Esophagus squamous epithelium (tissue), 5 donors: ENCODE results near the gene TRAF7. TPM values are rescaled to one million over a fixed set of nuclear protein-coding genes. Genes with fewer than 3 reads are reported as not detected.
A peak's percentile ranks its signal among the peaks of the same experiment; 100 is the strongest.

ENCODE experiments used
- DNase-seq: peaks from one replicate; lab custom pipeline; 2025; lab: John Stamatoyannopoulos, UW
- H3K27ac ChIP-seq, 4 donors: fragments of 200-600 bp; sonication (generic); one replicate each; pipeline ENCODE4 v1.5.1; 2016 to 2019; ENCODE audit warnings: mild to moderate bottlenecking in 1 of 4
- H3K27me3 ChIP-seq, 4 donors: fragments of 200-600 bp; sonication (generic); 1 replicate in 3 of 4; 2 replicates in 1 of 4; pipeline versions ENCODE4 v1.5.1 to v1.6.0; 2017 to 2021; ENCODE audit warnings: antibody characterized with exemption in 1 of 4
- H3K36me3 ChIP-seq, 3 donors: fragments of 200-600 bp; sonication (generic); one replicate each; pipeline ENCODE4 v1.5.1; 2016 to 2019
- H3K4me1 ChIP-seq, 3 donors: fragments of 200-600 bp; sonication (generic); one replicate each; pipeline ENCODE4 v1.5.1; 2017 to 2019
- H3K4me3 ChIP-seq, 4 donors: fragments of 200-600 bp; sonication (generic); 1 replicate in 3 of 4; 2 replicates in 1 of 4; pipeline ENCODE4 v1.5.1; 2016 to 2019; ENCODE audit warnings: mild to moderate bottlenecking in 2 of 4, moderate library complexity in 1 of 4
- H3K9me3 ChIP-seq, 3 donors: fragments of 200-600 bp; sonication (generic); one replicate each; pipeline ENCODE4 v1.5.1; 2016 to 2019
- CTCF ChIP-seq, 6 experiments: fragments of 450-650 bp in 4 of 6; fragments of 200-600 bp in 2 of 6; sonication (generic) in 2 of 6; IDR thresholded peaks; one replicate each; pipeline ENCODE4 v1.5.1; 2016 to 2019; ENCODE audit warnings: antibody characterized with exemption in 6 of 6, mild to moderate bottlenecking in 4 of 6, moderate library complexity in 4 of 6
- POLR2A ChIP-seq, 4 donors: fragments of 450-650 bp; IDR thresholded peaks; one replicate each; pipeline ENCODE4 v1.6.1; 2017; ENCODE audit warnings: antibody characterized with exemption in 4 of 4, mild to moderate bottlenecking in 4 of 4, moderate library complexity in 3 of 4
- WGBS, 2 donors: methylation state at CpG; one replicate each; pipeline ENCODE4 v1.1.5; 2018; 5-methylcytosine and 5-hydroxymethylcytosine counted together
- intact Hi-C: fragments of 100-400 bp; cut with DNase I; formaldehyde crosslinking; loops from one replicate; pipeline ENCODE4 v1.15.0; 2022
- total RNA-seq, 4 donors: library from RNA; depleted of rRNA; stranded (reverse); fragments of >200 nt; gene quantifications; one replicate each; pipeline ENCODE4 v1.1.0, GENCODE V29; 2016
- donor health status: DM: yes; HTN: yes; CAD: no.

Gene TRAF7
- total RNA-seq, 4 donors from 2014 or later, result 46.9 to 79.6 (median 73.2) TPM

- peak overlapping the region; percentile 67 to 91 (median 79) for H3K4me3 ChIP-seq
- peak overlapping the region; percentile 92 to 98 (median 95) for H3K27ac ChIP-seq
- intact Hi-C loops, result no loop called here
- H3K27me3 ChIP-seq, result no peaks in the 10 kb centered on the region
- DNase-seq, result no peak
- 31 to 41% methylated on average over 2 to 5 of the region's 5 CpGs for WGBS, 2 donors
- peaks cover 82 to 91% (median 84%) of the 10 kb centered on the region in 3 donors for H3K4me1 ChIP-seq
- TF ChIP-seq POLR2A (IDR thresholded peaks at IDR 0.05) (no peak), CTCF (IDR thresholded peaks at IDR 0.05) (no peak)
- H3K9me3 ChIP-seq, result no peaks in the 10 kb centered on the region
- H3K36me3 ChIP-seq, result peaks cover 0 to 20% (median 0%) of the 10 kb centered on the region in 3 donors
These were observed 1.3 kb downstream of the TRAF7 start for GRCh38 chr16:2156849-2157224.

DNA sequence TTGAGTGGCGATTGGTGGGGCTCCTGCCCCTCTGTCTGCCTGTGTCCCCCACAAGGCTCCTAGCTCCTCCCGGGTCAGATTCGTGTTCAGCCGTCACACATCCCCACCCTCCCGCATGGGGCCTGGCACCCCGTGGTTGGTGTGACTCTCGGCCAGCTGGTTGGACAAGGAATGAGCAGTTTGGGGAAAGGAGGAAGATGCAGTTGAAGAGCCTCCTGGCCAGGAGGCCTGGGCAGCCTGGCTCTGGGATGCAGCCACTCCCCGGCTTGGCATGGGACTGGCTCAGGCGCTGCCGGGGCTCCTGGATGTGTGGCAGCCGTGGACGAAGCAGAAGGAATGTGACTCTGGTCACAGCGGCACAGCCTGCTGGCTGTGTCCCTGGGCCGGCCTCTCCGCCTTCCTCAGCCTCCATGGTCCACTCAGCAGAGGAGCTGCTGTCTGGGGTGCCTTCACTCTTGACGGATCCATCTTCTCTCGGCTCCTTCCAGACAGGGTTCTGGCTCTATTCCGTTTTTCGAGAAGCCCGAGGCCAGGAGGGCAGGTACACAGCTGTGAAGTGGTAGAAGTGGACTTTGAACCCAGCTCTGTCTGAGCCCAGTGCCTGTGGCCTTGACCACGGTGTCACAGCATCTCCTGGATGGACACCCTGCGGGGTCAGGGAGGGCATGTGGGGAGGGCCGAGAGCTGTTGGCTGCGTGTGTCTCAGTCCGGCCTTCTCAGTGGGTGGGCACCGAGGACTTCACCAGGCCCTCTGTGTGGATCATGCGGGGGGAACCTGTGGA is 2.1 kb downstream of the TRAF7 start:
- H3K4me3 ChIP-seq, result peak overlapping the region in 2 of 4 donors; percentile 78 to 91
- no peaks in the 10 kb centered on the region for H3K9me3 ChIP-seq
- intact Hi-C loops, result no loop called here
- TF ChIP-seq POLR2A (IDR thresholded peaks at IDR 0.05), result peak in 1 of 4 donors; percentile 41
- no peak for TF ChIP-seq CTCF (IDR thresholded peaks at IDR 0.05)
- H3K4me1 ChIP-seq, result peaks cover 83 to 91% (median 84%) of the 10 kb centered on the region in 3 donors
- DNase-seq, result no peak
- no peaks in the 10 kb centered on the region for H3K27me3 ChIP-seq
- H3K36me3 ChIP-seq, result peaks cover 0 to 15% (median 0%) of the 10 kb centered on the region in 3 donors
- H3K27ac ChIP-seq, result peak overlapping the region; percentile 92 to 98 (median 95)
- 32 to 54% methylated on average over 9 to 12 of the region's 27 CpGs for WGBS, 2 donors

- H3K27ac ChIP-seq, result peak overlapping the region; percentile 92 to 98 (median 95)
- H3K36me3 ChIP-seq, result peaks cover 0 to 10% (median 0%) of the 10 kb centered on the region in 3 donors
- intact Hi-C loops, result no loop called here
- WGBS, 2 donors, result 61 to 73% methylated on average over 8 to 12 of the region's 15 CpGs
- peak overlapping the region in 1 of 4 donors; percentile 91 for H3K4me3 ChIP-seq
- no peaks in the 10 kb centered on the region for H3K9me3 ChIP-seq
- no peak for DNase-seq
- TF ChIP-seq CTCF (IDR thresholded peaks at IDR 0.05), result no peak
- TF ChIP-seq POLR2A (IDR thresholded peaks at IDR 0.05), result no peak
- no peaks in the 10 kb centered on the region for H3K27me3 ChIP-seq
- H3K4me1 ChIP-seq, result peaks cover 81 to 91% (median 82%) of the 10 kb centered on the region in 3 donors
These were observed 2.7 kb downstream of the TRAF7 start for GRCh38 chr16:2158262-2158638.

GRCh38 chr16:2159175-2159838 is 3.7 kb downstream of the TRAF7 start:
- Histone ChIP-seq H3K4me3 (peak overlapping the region in 3 of 4 donors; percentile 18 to 91 (median 34)), H3K36me3 (peaks cover 0 to under 1% (median 0%) of the 10 kb centered on the region in 3 donors), H3K27ac (peak overlapping the region; percentile 92 to 98 (median 95)), H3K9me3 (no peaks in the 10 kb centered on the region), H3K4me1 (peaks cover 76 to 90% (median 78%) of the 10 kb centered on the region in 3 donors), H3K27me3 (no peaks in the 10 kb centered on the region)
- no peak for DNase-seq
- intact Hi-C loops, result no loop called here
- TF ChIP-seq CTCF (IDR thresholded peaks at IDR 0.05) (no peak), POLR2A (IDR thresholded peaks at IDR 0.05) (no peak)
- WGBS, 2 donors, result 21 to 30% methylated on average over 3 to 13 of the region's 24 CpGs
